Stomach (tissue), 4 donors: ENCODE measurements around the gene NDUFS8.

Experiments
- CTCF ChIP-seq, 7 experiments: fragments of 450-650 bp in 4 of 7; fragments of 200-600 bp in 3 of 7; sonication (generic) in 3 of 7; IDR thresholded peaks; one replicate each; pipeline ENCODE4 v1.5.1; 2016 to 2019; ENCODE audit warnings: antibody characterized with exemption in 7 of 7, control low read depth in 2 of 7, mild to moderate bottlenecking in 1 of 7
- POLR2A ChIP-seq, 4 donors: fragments of 450-650 bp; IDR thresholded peaks; one replicate each; pipeline ENCODE4 v1.6.1; 2016; ENCODE audit warnings: antibody characterized with exemption in 4 of 4, control low read depth in 2 of 4, mild to moderate bottlenecking in 1 of 4, moderate library complexity in 1 of 4

DNA sequence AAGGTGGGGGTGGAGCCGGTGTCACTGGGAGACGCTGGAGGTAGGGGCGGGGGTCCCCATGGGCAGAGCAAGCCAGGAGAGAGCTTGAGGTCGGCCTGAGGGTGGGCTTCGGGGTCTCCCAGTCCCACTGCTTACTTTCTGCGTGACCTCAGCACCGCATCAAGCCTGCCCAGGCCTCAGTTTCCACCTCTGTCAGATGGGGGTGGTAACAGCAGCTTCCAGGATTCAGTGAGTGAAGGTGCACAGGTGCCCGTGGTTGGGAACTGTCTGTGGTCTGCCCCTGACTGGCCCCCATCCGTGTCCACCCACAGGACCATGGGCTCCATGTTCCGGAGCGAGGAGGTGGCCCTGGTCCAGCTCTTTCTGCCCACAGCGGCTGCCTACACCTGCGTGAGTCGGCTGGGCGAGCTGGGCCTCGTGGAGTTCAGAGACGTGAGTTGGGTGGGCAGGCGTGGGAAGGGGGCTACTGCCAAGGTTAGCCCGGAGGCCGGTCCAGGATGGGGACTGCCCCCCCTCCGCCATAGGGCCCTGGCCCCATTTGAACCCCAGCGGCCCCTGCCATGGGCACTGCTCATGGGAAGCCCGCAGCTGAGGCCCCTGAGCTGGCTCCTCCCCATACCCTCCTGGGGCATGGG lies 10.6 kb downstream of the NDUFS8 start:
- TF ChIP-seq CTCF (IDR thresholded peaks at IDR 0.05) = no peak
- no peak for TF ChIP-seq POLR2A (IDR thresholded peaks at IDR 0.05)
